ENCODE data around the gene NTN5. TPM values are rescaled to one million over a fixed set of nuclear protein-coding genes. Genes with fewer than 3 reads are reported as not detected.

Gene NTN5, protein sequence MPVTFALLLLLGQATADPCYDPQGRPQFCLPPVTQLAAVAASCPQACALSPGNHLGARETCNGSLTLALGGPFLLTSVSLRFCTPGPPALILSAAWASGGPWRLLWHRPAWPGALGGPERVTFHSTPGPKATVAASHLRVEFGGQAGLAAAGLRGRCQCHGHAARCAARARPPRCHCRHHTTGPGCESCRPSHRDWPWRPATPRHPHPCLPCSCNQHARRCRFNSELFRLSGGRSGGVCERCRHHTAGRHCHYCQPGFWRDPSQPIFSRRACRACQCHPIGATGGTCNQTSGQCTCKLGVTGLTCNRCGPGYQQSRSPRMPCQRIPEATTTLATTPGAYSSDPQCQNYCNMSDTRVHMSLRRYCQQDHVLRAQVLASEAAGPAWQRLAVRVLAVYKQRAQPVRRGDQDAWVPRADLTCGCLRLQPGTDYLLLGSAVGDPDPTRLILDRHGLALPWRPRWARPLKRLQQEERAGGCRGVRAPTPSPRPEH
- total RNA-seq (2022; extraction: Qiagen RNA extraction), result 0.12 to 0.20 TPM (median 0.16 TPM) in 5 replicates

DNA sequence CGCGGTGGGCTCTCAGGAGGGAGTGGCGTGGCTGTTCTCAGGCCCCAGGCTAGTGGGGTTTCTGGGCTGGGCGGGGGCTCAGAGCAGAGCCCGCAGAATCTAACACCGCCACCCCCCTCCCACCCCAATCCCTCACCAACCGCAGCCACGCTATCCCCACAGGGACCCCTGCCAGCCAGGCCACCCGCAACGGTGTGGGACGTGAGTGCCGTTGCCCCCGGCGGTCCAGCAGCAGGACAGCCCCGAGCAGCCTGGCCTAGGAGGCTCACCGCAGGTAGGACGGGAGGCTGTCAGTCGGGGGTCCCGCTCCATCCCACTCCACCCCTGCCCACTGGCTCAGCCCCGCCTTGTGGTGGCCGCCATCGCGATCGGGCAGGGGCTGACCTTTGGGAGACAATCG lies at the start of gene NTN5:
Gene NTN5 (minus strand): TSS at position 24 of the 400 bp plus-strand sequence. CDS start 2,031 bp downstream, outside the sequence.

DNA sequence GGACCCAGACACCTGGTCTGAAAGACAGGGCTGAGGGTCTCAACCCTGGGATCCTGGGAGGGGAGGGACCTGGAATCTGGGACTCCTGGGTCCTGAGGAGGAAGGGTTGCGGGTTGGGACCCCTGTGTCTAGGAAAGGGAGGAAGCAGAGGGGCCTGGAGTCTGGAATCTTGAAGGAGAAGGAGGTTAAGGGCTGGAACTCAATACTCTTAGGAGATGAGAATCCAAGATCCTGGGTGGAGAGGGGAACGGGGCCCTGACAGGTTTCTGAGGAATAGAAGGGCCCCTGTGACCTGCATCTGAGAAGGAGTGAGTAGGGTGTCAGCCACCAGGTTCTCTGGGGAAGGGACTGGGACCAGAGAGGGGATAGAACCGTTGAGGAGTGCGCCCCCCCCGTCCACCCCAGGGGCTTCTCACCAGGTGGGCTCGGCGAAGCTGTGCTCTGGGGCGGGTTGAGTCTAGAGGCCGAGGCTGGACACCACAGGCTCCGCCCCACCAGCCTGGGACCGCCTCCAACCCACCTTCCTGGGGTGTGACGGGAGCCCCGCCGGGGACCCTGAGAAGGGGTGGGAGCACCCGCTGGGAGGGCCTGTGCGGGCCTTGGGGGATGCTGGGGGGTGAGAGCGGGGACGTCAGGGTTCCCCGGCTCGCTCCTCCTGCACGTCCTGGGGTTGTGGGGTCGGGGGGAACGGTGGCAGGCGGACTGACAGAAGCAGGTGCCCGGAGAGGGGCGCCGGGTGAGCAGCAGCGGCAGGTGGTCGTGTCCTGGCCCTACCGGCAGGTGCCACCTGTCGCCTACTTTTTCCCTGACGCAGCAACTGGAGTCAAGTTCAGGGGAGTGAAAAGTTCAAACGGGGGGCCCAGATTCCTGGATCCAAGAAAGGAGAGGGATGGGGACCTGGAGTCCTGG lies 46.7 kb upstream of the NTN5 start, which contains the start of gene MAMSTR:
Gene MAMSTR (minus strand): TSS at position 463 of the 909 bp plus-strand sequence. CDS start 694 bp downstream, outside the sequence.

DNA sequence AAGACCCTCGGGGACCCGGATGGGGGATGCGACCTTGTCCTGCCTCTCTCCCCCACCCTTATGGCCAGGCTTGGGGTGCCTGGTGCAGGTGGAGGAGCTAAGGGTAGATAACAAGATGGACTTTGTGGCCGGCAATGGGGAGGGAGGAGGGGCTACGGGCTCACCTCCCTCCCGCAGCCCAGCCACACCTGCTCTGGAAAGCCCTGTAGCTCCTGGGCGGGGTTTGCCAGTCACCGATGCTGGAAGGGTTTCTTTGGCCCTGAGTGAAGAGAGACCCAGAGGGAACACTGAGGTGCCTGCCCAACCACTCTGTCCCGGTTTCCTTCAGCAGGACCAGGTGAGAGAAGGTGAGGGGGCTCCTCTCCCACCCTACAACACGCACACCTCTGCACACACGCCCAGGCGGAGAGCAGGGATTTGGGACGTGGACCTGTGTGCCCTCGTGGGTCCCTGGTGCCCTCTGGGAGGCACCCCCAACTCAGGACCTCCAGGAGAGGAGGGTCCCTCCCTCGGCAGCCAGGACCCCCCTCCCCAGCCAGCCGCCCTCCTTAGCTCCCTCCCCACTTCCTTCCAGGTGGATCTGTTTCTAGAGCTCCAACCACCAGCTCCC lies 23.0 kb upstream of the NTN5 start, which contains the start of gene FUT2:
Gene FUT2 (plus strand): TSS at position 229 of the 610 bp plus-strand sequence. CDS start 6,986 bp downstream, outside the sequence.

DNA sequence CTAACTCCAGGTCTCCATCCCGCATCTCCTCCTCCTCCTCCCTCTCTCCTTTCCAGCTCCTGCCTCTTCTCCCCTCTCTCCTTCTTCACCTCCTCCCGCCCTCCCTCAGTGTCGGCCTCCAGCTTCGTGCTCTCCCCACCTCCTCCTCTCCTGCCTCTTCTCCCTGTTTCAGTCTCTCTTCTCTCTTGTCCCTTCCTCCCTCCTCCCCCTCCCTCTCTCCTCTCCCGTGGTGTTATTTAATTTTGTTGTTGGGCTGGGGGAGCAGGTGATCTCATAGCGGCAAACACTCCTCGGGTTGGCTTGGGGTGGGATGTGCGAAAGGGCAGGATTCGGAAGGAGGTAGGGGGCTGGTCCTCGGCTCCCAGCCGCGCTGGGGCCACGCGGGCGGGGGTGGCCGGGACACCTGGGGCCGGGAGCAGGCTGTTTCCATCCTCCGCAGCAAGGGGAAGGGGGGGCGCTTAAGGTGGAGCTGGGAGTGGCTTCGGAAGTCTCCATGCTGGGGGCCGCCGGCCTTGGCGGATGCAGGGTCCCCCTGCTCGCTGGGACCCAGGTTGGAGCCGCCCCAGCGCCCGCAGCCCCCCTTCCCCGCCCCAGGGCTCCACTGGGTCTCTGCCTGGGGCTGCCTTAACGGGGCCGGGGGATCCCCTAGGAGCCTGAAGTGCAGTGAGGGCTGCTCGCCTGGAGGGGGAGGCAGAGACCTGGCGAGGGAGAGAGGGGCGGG lies 26.7 kb downstream of the NTN5 start, which contains the start of gene CA11:
Gene CA11 (minus strand): TSS at position 187 of the 721 bp plus-strand sequence. CDS start 555 bp downstream, outside the sequence.

DNA sequence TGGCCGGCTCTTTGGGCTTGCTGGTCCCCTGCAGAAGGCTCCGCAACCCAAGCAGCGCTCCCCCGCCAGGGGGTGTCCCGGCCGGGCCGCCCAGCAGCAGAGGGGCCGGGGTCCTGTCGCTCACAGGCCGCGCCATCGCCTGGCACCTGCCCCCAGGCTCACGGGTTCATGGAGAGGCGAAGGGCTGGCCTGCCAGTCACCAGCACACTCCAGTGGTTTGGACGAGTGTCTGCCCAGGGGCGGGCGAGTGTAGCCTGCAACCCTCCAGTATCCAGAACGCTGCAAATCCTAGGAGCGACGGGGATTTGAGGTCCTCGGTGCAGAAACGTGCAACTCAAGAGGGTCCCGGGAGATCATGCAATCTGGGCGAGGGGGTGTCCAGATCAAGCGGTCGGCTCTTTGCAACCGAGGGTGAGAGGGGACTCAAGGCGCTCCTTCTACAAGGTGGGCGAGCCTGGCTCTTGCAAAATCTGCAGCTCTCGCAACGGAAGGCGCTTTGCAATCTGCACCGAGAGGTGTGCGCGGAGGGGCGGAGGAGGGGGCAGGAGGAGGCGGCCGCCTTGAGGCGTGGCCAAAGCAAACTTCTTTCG lies 35.9 kb downstream of the NTN5 start, which contains the start of gene DBP:
Gene DBP (minus strand): TSS at position 521 of the 590 bp plus-strand sequence. CDS start 385 bp downstream, at position 136.

DNA sequence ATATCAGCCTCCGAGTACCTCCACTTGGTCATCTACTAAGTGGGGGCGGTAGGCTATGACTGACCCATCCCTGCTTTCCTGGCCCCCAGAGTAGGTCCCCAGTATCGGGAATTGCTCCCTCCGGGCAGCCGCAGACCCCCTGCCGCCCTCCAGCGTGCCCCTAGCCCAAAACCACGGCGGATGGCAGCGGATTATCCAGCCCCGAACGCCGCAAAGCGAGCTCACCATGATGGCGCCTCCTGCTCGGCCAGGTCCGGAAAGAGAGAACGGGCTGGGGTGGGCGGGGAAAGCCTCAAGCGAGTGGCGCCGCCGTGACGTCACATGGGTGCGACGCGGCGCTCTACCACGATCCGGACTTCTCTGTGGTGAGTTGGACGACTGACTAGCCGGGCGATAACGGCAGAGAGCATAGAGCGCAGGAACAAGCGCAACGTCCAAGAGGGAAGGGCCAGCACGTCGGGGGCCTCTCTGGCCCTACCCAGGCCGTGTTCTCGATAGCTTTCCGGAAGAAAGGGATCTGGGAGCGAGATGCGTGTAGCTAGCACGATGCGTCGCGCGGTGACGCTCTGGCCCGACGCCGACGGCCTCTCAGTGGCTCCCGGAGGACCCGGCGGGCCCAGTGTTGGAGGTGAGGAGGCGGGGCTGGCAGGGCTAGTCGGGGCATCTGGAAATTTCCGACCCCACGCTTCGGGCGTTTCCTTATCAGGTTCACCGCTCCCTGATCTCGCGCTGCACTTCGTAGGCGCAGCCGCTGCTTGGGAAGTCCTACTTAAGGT lies 53.7 kb downstream of the NTN5 start, which contains the start of the genes RPL18 and SPHK2:
Gene RPL18 (minus strand): TSS at position 263 of the 776 bp plus-strand sequence. CDS start 35 bp downstream, at position 228.
Gene SPHK2 (plus strand): TSS at position 591 of the 776 bp plus-strand sequence. CDS start 1,009 bp downstream, outside the sequence.

DNA sequence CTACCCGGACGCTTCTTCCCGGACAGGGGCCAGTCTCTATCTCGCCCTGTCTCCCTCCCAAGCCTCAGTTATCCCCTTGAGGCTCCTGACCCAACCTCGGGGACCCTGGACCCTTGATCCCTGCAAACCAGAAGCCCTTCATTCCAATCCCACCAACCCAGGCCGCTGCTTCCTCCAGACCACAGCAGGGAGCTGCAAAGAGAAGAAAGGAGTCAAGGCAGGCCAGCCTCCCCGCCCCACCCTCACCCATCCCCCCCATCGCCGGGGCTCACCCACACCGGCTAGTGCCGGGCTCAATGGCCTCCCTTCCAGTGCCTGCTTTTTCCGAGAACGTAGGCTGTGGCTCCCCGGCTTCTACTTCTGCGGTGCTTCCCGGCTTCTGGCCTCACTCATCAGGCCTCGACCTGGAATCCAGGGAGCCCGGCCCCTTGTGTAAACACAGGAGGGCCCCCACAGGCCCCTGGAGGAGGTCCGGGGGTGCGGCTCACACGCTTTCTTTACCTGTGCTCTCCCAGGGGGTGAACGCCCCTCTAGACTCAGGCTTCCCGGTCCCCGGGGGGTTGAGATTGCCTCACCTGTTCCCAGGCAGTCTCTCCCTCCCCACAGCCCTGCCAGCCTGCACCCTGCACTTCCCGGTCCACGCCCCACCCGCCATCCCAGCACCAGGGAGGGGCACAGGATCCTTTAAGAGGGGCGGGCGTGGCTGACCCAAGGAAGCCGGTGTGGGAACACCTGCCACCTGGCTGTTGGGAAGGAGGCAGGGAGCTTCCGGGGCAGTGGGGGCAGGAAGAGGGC lies 58.2 kb downstream of the NTN5 start, which contains the start of gene FAM83E:
Gene FAM83E (minus strand): TSS at position 641 of the 795 bp plus-strand sequence. CDS start 1,704 bp downstream, outside the sequence.

Other genes with a start within 250 kb of the NTN5 start
- 108 to 129 TPM (median 110 TPM) in 5 replicates for gene GRWD1, start 227.0 kb downstream of the NTN5 start, total RNA-seq (2022; extraction: Qiagen RNA extraction)
- 0.93 to 2.0 TPM (median 1.1 TPM) in 5 replicates for gene KCNJ14, start 217.4 kb downstream of the NTN5 start, total RNA-seq (2022; extraction: Qiagen RNA extraction)
- gene CYTH2, start 203.6 kb downstream of the NTN5 start, total RNA-seq (2022; extraction: Qiagen RNA extraction), result 54.5 to 64.5 TPM (median 61.2 TPM) in 5 replicates
- 2.7 to 5.6 TPM (median 4.5 TPM) in 5 replicates for gene LMTK3, start 161.2 kb downstream of the NTN5 start, total RNA-seq (2022; extraction: Qiagen RNA extraction)
- gene SULT2B1, start 120.8 kb downstream of the NTN5 start, total RNA-seq (2022; extraction: Qiagen RNA extraction), result 12.0 to 17.5 TPM (median 14.0 TPM) in 5 replicates
- not detected in 5 replicates for gene SPACA4, start 66.3 kb downstream of the NTN5 start, total RNA-seq (2022; extraction: Qiagen RNA extraction)
- gene FAM83E, start 57.9 kb downstream of the NTN5 start, total RNA-seq (2022; extraction: Qiagen RNA extraction), result 0.10 to 0.36 TPM (median 0.15 TPM) in 5 replicates
- gene RPL18, start 53.8 kb downstream of the NTN5 start, total RNA-seq (2022; extraction: Qiagen RNA extraction), result 3,143 to 3,491 TPM (median 3,212 TPM) in 5 replicates
- gene SPHK2, start 53.5 kb downstream of the NTN5 start, total RNA-seq (2022; extraction: Qiagen RNA extraction), result 12.5 to 17.2 TPM (median 14.5 TPM) in 5 replicates
- gene DBP, start 35.6 kb downstream of the NTN5 start, total RNA-seq (2022; extraction: Qiagen RNA extraction), result 1.6 to 2.3 TPM (median 1.8 TPM) in 5 replicates
- gene CA11, start 26.8 kb downstream of the NTN5 start, total RNA-seq (2022; extraction: Qiagen RNA extraction), result 6.7 to 12.0 TPM (median 10.7 TPM) in 5 replicates
- not detected in 5 replicates for gene FUT2, start 23.0 kb upstream of the NTN5 start, total RNA-seq (2022; extraction: Qiagen RNA extraction)
- gene MAMSTR, start 46.7 kb upstream of the NTN5 start, total RNA-seq (2022; extraction: Qiagen RNA extraction), result 0.23 to 0.53 TPM (median 0.43 TPM) in 5 replicates
- gene RASIP1, start 67.6 kb upstream of the NTN5 start, total RNA-seq (2022; extraction: Qiagen RNA extraction), result 0.31 to 0.66 TPM (median 0.43 TPM) in 5 replicates
- not detected in 5 replicates for gene IZUMO1, start 73.9 kb upstream of the NTN5 start, total RNA-seq (2022; extraction: Qiagen RNA extraction)
- gene FUT1, start 79.6 kb upstream of the NTN5 start, total RNA-seq (2022; extraction: Qiagen RNA extraction), result 0.10 to 0.16 TPM (median 0.12 TPM) in 5 replicates
- gene FGF21, start 82.5 kb upstream of the NTN5 start, total RNA-seq (2022; extraction: Qiagen RNA extraction), result not detected in 5 replicates
- 50.3 to 63.4 TPM (median 60.0 TPM) in 5 replicates for gene BCAT2, start 138.0 kb upstream of the NTN5 start, total RNA-seq (2022; extraction: Qiagen RNA extraction)
- gene HSD17B14, start 163.5 kb upstream of the NTN5 start, total RNA-seq (2022; extraction: Qiagen RNA extraction), result 12.0 to 17.2 TPM (median 13.8 TPM) in 5 replicates
- gene PLEKHA4, start 195.6 kb upstream of the NTN5 start, total RNA-seq (2022; extraction: Qiagen RNA extraction), result 1.2 to 1.9 TPM (median 1.3 TPM) in 5 replicates
- gene PPP1R15A, start 199.4 kb upstream of the NTN5 start, total RNA-seq (2022; extraction: Qiagen RNA extraction), result 74.1 to 126 TPM (median 95.1 TPM) in 5 replicates
- not detected in 5 replicates for gene TULP2, start 225.7 kb upstream of the NTN5 start, total RNA-seq (2022; extraction: Qiagen RNA extraction)
- gene NUCB1, start 227.3 kb upstream of the NTN5 start, total RNA-seq (2022; extraction: Qiagen RNA extraction), result 189 to 243 TPM (median 200 TPM) in 5 replicates

All from A549 treated with Hydrocortisone at 1 μM for 4 hours (cell line).